Measurements from ENCODE around the gene LSAMP.

Gene LSAMP

GRCh38 chr3:115928376-115928775, 516.9 kb downstream of the LSAMP start:
- no peak for DNase-seq

DNA sequence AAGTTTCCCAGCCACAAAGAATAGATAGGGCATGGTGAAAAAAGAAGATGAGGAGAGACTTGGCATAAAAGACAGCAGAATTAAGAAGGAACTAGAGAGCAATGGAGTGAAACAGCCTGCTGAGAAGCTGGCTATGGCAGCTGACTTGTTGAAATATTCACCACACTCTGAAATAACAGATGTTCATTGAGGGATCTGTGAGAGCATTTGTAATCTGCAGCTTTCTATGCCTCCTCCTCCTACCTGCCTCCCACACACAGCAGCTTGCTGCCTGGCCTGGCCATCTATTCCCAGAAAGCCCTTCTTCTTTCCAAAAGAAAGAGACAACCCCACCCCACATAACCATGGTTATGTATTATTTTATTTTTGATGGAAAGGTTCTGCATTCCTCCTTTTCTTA, 518.1 kb downstream of the LSAMP start:
- DNase-seq, result peak; percentile 21

DNA sequence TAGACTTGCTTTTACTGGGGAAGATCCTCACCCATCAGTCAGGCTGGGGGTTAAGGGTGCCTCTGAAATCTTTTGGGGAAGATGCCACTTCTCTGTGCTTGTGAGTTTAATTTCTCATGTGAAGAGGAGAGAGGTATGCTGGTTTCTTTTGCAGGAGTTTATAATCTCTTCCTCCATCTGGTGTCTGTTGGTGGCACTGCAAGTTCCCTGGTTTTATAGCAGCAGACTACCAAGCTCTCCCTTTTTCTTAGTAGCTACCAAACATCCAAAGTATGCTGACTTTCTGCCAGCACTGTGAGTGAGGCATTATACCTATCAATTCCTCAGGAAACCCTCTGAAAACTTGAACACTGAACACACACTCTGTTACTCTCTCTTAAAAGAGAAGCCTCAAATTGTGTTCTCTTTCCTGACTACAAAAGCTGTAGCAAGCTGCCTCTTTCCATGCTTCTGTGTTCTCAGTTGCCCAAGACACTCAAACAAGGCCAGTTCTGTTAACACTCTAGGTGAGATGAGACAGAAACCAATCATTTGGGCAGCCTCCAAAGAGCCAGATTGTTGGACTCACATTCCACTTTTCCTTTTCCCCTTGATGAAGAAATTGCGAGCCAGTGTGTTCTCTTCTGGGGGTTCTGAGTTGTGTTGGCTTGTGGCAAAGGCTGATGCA, 522.5 kb downstream of the LSAMP start:
- peak; percentile 55 for DNase-seq

GRCh38 chr3:115921711-115922110, 523.6 kb downstream of the LSAMP start:
- DNase-seq, result no peak

GRCh38 chr3:115918900-115919299, 526.4 kb downstream of the LSAMP start:
- DNase-seq, result no peak

GRCh38 chr3:115916866-115917265, 528.4 kb downstream of the LSAMP start:
- DNase-seq, result no peak

- DNase-seq, result no peak
Observed at GRCh38 chr3:115915061-115915460, 530.2 kb downstream of the LSAMP start.

DNA sequence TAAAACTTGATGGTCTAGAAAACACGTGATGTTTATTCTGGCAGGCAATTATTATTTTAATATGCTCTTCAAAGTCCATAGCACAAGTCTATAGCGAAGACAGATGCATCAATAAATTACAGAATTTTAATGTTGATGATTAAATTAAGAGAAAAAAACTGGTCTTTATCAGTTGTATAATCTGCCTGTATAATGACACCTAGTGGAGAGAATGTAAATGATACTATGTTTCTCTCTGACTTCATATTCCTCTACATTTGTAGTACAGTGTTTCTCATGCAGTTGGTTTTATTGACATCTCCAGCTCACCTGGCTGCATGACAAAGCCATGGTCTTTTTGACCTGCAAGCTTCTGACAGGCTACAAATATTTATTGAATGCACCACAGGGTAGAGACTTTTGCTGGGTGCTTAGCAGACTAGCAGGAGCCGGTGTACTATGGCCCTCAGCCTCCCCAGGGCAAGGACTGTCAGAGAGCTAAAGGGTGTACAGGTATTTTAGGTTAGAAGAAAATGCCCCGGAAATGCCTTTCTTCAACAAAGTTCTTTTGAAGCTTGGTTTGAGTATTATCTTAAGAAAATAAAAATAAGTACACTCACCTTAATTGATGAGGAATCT, 532.1 kb downstream of the LSAMP start:
- peak; percentile 53 for DNase-seq

DNA sequence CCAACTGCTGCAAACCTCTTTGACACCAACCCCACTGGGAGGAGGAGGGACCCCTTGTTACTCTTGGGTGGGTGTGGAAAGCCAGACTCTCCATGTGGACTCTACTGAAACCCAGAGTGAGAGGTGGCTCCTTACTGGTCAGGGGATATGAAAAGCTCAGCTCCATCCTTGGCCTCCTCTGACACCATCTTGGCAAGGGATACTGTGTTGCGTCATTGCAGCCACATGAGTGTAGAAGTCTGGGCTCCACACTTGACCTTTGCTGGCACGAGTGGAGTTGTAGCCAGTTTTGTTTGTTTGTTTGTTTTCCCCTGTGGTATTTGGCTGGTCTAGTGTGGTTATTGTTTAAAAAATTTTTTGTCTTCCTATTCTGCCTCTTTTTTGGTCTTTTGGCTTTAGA, 532.9 kb downstream of the LSAMP start:
- DNase-seq, result no peak

GRCh38 chr3:115905871-115906270, 539.4 kb downstream of the LSAMP start:
- no peak for DNase-seq

DNA sequence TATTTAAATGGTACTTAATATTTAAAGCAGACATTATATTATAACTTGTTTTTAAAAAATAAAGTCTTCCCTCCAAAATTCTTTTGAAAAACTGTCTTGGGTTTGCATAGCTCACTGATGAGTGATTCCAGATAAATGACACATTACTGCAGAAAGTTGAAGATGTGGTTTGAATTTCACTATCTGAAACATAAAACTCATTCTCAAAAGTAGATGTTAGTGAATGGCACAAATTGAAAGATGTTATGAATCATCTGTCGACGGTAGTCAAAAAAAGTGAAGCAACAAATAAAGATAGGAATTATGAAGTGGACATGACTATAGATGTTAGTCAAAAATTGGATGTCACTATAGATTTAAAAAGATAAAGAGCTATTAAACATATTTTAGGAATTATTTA, 541.4 kb downstream of the LSAMP start:
- no peak for DNase-seq

DNA sequence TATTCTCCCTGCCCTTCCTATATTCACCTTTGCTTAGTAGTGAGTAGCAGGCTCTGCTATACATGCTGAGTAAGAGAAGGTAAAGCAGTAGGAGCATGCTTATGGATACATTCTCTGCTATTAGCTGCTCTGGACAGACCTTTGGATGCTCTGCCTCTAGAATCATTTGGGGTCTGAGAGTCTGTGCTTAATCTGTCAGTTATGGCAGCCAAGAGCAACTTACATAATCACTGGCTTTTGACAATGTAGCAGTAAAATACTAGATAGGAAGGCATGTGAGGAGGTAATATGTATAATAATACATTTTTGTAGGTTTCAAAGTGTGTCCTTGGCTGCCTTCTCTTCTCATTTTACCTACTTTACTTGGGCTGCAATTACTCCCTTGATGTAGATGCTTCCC, 544.3 kb downstream of the LSAMP start:
- DNase-seq, result no peak

- no peak for DNase-seq
Observed at GRCh38 chr3:115899535-115899934, 545.8 kb downstream of the LSAMP start.

DNA sequence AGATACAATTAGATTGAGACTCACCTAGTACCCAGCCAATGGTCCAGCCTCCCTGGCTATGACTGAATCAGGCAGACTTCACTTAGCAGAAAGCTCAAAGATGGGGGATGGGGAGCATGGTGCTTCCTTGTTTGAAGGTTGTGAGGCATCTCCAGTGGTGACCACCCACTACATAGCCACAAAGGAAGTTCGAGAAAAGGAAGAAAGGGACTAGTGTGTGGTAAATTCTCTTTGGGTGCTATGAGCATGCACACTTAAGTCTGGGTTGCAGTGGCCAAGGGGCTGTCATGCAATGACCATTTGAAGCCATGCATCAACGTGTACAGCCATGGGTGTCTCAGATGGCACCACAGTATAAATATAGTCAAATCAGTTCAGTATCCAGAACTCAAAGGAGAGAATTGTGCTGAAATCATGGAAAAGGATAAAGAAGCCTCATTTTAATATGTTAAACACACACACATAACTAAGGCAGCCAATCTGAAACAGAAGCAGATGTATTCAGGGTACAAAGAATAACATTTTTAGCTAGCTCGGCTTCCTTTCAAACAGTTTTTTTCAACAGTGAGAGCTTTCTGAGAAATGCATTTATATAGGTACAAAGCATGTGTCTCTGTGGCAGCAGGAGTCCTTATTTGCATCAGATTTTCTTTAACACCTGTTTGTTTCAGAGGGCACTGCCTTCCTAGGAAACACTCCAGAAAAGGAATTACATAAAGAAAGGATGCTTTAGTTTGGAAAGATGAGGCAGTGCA, 546.5 kb downstream of the LSAMP start:
- DNase-seq, result no peak

DNA sequence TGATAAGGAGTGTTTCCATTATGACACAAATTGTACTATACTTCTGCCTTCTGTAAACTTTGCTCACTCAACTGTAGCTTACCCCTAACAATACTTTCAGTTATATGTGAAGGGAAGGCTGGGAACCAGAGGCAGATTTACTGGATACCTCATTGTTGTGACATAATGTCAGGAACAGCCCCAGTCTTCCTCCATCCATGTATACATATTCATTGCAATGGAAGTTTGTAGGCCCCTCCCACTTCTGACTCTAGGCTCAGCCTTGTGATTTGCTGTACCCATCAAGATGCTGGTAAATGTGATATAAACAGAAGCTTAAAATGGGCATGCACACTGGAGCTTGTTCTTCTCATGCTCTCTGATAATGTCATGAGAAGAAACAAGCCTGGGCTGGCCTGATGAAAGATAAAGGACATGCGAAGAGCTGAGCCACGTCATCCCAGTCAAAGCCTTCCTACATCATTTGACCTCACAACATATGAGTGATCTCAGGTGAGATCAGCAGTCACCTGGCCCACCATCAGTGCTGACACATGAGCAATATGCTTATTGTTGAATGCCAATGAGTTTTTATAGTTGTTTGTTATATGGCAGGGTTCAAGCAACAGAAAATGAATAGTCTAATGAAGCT, 554.2 kb downstream of the LSAMP start:
- DNase-seq, result no peak

DNA sequence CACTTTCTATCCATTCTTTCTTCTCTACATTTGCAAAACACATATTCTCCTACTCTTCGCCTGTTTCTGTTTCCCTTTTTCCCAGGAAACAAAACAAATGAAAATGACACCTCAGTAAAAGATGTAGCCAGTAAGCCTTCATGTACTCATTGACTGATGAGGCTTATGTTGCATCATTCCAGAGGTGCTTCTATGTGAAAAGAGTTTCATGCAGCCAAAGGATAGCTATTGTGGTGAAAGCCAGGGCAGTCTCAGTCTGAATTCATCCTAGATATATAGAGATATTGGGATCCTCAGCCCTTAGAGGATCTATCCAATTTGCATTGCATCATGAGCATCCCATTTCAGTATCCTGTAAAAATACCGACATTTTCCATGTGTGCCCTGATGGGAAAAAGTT, 554.7 kb downstream of the LSAMP start:
- no peak for DNase-seq

DNA sequence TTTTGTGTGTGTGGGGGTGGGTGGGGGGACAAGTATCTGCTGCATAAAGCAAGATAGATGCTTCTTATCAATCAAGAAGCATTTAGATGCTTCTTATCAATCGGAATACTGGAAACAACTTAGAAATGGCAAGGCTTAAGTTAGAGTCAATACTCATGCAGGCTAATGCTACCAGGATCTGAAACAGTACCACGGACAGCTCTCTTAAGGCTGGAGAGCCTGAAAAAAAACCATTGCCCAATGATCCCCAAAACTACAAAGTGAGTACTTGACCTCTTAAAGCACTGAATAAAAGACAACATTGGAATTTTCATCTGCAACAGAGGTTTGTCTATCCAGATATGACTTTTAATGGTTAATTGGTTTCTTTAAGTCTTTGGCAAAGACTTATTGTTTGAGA, 559.7 kb downstream of the LSAMP start:
- DNase-seq, result peak; percentile 11

- no peak for DNase-seq
Observed at GRCh38 chr3:115877615-115877899, 567.7 kb downstream of the LSAMP start.

- DNase-seq, result peak; percentile 26
Observed at GRCh38 chr3:115876876-115877614, 568.2 kb downstream of the LSAMP start.

- DNase-seq, result no peak
Observed at GRCh38 chr3:115875460-115875859, 569.8 kb downstream of the LSAMP start.

- no peak for DNase-seq
Observed at GRCh38 chr3:115871735-115872134, 573.6 kb downstream of the LSAMP start.

- no peak for DNase-seq
Observed at GRCh38 chr3:115864911-115865310, 580.4 kb downstream of the LSAMP start.

DNA sequence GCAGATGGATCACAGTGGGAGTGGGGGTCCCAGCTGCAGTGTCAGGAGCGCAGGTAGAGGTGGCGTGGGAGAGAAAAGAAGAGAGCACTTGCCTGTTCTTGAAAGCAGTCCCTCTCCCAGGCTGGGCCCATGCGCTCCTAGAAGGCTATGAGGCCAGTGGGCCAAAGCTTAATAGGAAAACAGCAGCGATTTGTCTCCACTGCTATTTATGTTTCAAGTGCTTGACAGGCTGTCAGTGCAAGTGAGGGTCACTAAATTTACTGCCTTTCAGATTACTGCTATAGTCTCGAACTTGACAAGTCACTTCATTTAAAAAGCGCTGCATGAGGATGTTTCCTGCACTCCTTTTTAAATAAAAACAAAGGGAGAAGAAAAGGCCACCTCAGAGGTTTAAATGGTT, 582.4 kb downstream of the LSAMP start:
- DNase-seq, result no peak
